ENCODE measurements around the gene ZEB1. TPM values are rescaled to one million over a fixed set of nuclear protein-coding genes. Genes with fewer than 3 reads are reported as not detected.

Gene ZEB1
- polyA plus RNA-seq, 1 donor from 2014 or later, result 18.0 TPM

DNA sequence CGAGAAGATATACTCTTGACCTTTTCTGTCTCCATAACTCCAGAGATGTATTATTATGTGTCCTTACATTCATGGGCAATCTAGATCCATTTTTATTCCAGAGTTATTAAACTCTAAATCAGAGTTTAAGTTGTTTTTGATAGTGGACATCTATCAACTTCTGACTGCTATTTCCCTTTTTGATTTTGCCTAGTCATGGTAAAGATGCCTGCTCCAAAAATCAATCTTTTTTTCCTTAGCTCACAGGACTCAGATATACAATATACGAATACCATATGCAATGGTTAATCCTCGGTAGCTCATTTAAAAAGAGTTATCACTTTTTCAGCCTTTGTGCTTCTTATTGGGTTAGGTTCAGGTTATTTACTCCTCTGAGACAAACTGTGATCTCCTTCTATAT, 15.8 kb upstream of the ZEB1 start:
- H3K79me2 ChIP-seq (replicated peaks; ENCODE audit: insufficient read depth, low read length), result no peaks in the 10 kb centered on the region
- H3K27ac ChIP-seq (ENCODE audit: low read length), result no peak overlapping the region
- H3K36me3 ChIP-seq (ENCODE audit: insufficient read depth, low read length), result no peaks in the 10 kb centered on the region
- H3K4me3 ChIP-seq (ENCODE audit: low read length), result no peak overlapping the region
- H3K9me3 ChIP-seq (ENCODE audit: low read length), result no peaks in the 10 kb centered on the region
- H4K20me1 ChIP-seq (ENCODE audit: insufficient read depth), result no peaks in the 10 kb centered on the region
- no peaks in the 10 kb centered on the region for H3K9me2 ChIP-seq (ENCODE audit: insufficient read depth, low read length)
- TF ChIP-seq, protein P1, sequence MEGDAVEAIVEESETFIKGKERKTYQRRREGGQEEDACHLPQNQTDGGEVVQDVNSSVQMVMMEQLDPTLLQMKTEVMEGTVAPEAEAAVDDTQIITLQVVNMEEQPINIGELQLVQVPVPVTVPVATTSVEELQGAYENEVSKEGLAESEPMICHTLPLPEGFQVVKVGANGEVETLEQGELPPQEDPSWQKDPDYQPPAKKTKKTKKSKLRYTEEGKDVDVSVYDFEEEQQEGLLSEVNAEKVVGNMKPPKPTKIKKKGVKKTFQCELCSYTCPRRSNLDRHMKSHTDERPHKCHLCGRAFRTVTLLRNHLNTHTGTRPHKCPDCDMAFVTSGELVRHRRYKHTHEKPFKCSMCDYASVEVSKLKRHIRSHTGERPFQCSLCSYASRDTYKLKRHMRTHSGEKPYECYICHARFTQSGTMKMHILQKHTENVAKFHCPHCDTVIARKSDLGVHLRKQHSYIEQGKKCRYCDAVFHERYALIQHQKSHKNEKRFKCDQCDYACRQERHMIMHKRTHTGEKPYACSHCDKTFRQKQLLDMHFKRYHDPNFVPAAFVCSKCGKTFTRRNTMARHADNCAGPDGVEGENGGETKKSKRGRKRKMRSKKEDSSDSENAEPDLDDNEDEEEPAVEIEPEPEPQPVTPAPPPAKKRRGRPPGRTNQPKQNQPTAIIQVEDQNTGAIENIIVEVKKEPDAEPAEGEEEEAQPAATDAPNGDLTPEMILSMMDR (IDR thresholded peaks at IDR 0.05; ENCODE audit: poor library complexity, severe bottlenecking), result no peak
- H3K9ac ChIP-seq (ENCODE audit: low read length), result no peak overlapping the region
- H2AFZ ChIP-seq (ENCODE audit: low read depth, low read length), result no peak overlapping the region
- no peaks in the 10 kb centered on the region for H3F3A ChIP-seq (ENCODE audit: insufficient read depth, low read length, poor library complexity, severe bottlenecking)
- no peak overlapping the region for H3K4me2 ChIP-seq (ENCODE audit: low read length)
- no peaks in the 10 kb centered on the region for H3K27me3 ChIP-seq (ENCODE audit: insufficient read depth, low read depth, low read length)

DNA sequence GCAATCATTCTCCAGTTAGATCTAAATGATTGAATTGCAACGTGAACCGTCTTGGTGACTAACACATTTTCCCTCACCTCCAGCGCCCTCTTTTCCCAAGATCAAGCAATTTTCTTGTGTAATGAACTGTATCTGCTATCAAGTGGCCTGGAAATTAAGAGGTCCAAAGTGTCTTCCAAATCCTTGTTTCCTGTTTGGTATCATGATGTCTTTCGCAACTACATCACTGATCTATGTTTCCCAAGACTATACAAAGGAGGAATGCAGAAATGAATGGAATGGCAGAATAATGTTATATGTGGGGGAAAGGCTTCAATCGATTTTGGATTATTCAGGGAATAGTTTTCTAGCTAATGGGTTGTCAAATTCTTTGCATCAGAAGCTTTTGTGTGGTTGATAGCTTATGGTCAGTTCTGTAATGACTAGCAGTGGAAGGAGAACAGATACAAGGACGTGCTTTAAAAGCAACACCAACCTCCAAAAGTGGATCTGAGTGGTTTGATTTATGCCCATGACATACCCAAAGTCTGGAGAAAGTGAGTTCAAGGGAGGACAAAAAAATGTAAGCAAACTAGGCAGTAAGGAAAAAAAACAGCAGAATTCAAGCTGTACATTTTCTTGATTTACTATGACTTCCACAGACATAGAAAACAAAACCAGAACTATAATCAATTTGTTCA, 14.6 kb upstream of the ZEB1 start:
- Histone ChIP-seq H3K4me2 (ENCODE audit: low read length) (no peak overlapping the region), H2AFZ (ENCODE audit: low read depth, low read length) (no peak overlapping the region), H3K9me3 (ENCODE audit: low read length) (no peaks in the 10 kb centered on the region), H3K4me3 (ENCODE audit: low read length) (no peak overlapping the region), H3K36me3 (ENCODE audit: insufficient read depth, low read length) (no peaks in the 10 kb centered on the region), H3K79me2 (replicated peaks; ENCODE audit: insufficient read depth, low read length) (no peaks in the 10 kb centered on the region), H3K27me3 (ENCODE audit: insufficient read depth, low read depth, low read length) (no peaks in the 10 kb centered on the region), H3K27ac (ENCODE audit: low read length) (no peak overlapping the region), H3F3A (ENCODE audit: insufficient read depth, low read length, poor library complexity, severe bottlenecking) (no peaks in the 10 kb centered on the region), H4K20me1 (ENCODE audit: insufficient read depth) (no peaks in the 10 kb centered on the region), H3K9ac (ENCODE audit: low read length) (no peak overlapping the region), H3K9me2 (ENCODE audit: insufficient read depth, low read length) (no peaks in the 10 kb centered on the region)
- TF ChIP-seq SMC3 (conservative IDR thresholded peaks at IDR 0.05; ENCODE audit: poor library complexity), result no peak
- no peak for TF ChIP-seq POLR2AphosphoS5 (IDR thresholded peaks at IDR 0.05)
- TF ChIP-seq RAD21 (conservative IDR thresholded peaks at IDR 0.05), result no peak
- no peak for TF ChIP-seq EP300 (conservative IDR thresholded peaks at IDR 0.05; ENCODE audit: poor library complexity, severe bottlenecking)
- TF ChIP-seq MXI1 (conservative IDR thresholded peaks at IDR 0.05; ENCODE audit: poor library complexity, severe bottlenecking), result no peak
- TF ChIP-seq, protein P2, sequence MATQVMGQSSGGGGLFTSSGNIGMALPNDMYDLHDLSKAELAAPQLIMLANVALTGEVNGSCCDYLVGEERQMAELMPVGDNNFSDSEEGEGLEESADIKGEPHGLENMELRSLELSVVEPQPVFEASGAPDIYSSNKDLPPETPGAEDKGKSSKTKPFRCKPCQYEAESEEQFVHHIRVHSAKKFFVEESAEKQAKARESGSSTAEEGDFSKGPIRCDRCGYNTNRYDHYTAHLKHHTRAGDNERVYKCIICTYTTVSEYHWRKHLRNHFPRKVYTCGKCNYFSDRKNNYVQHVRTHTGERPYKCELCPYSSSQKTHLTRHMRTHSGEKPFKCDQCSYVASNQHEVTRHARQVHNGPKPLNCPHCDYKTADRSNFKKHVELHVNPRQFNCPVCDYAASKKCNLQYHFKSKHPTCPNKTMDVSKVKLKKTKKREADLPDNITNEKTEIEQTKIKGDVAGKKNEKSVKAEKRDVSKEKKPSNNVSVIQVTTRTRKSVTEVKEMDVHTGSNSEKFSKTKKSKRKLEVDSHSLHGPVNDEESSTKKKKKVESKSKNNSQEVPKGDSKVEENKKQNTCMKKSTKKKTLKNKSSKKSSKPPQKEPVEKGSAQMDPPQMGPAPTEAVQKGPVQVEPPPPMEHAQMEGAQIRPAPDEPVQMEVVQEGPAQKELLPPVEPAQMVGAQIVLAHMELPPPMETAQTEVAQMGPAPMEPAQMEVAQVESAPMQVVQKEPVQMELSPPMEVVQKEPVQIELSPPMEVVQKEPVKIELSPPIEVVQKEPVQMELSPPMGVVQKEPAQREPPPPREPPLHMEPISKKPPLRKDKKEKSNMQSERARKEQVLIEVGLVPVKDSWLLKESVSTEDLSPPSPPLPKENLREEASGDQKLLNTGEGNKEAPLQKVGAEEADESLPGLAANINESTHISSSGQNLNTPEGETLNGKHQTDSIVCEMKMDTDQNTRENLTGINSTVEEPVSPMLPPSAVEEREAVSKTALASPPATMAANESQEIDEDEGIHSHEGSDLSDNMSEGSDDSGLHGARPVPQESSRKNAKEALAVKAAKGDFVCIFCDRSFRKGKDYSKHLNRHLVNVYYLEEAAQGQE (IDR thresholded peaks at IDR 0.05; ENCODE audit: borderline replicate concordance), result no peak

DNA sequence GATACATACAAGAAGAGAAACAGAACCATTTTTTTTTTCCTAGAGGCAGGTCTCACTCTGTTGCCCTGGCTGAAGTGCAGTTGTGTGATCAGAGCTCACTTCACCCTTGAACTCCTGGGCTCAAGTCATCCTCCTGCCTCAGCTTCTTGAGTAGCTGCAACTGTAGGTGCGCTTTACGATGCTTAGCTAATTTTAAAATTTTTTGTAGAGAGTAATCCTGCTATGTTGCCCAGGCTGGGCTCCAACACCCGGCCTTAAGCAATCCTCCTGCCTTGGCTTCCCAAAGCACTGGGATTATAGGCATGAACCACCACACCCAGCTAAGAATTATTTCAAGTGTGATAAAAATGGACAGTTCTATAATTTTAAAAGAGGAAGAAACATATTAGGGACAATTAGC, 5.6 kb upstream of the ZEB1 start:
- peaks cover 4% of the 10 kb centered on the region for H3K79me2 ChIP-seq (replicated peaks; ENCODE audit: insufficient read depth, low read length)
- H3K27me3 ChIP-seq (ENCODE audit: insufficient read depth, low read depth, low read length), result no peaks in the 10 kb centered on the region
- no peaks in the 10 kb centered on the region for H4K20me1 ChIP-seq (ENCODE audit: insufficient read depth)
- no peaks in the 10 kb centered on the region for H3K9me3 ChIP-seq (ENCODE audit: low read length)
- no peaks in the 10 kb centered on the region for H3K9me2 ChIP-seq (ENCODE audit: insufficient read depth, low read length)
- no peak overlapping the region for H3K4me3 ChIP-seq (ENCODE audit: low read length)
- H3F3A ChIP-seq (ENCODE audit: insufficient read depth, low read length, poor library complexity, severe bottlenecking), result no peaks in the 10 kb centered on the region
- H3K9ac ChIP-seq (ENCODE audit: low read length), result no peak overlapping the region
- no peak overlapping the region for H3K4me2 ChIP-seq (ENCODE audit: low read length)
- no peak overlapping the region for H3K27ac ChIP-seq (ENCODE audit: low read length)
- H3K36me3 ChIP-seq (ENCODE audit: insufficient read depth, low read length), result no peaks in the 10 kb centered on the region
- H2AFZ ChIP-seq (ENCODE audit: low read depth, low read length), result no peak overlapping the region
- TF ChIP-seq, protein P2 (IDR thresholded peaks at IDR 0.05; ENCODE audit: borderline replicate concordance), result no peak
- TF ChIP-seq MXI1 (conservative IDR thresholded peaks at IDR 0.05; ENCODE audit: poor library complexity, severe bottlenecking), result no peak
- TF ChIP-seq EP300 (conservative IDR thresholded peaks at IDR 0.05; ENCODE audit: poor library complexity, severe bottlenecking), result no peak
- no peak for TF ChIP-seq SMC3 (conservative IDR thresholded peaks at IDR 0.05; ENCODE audit: poor library complexity)
- no peak for TF ChIP-seq RAD21 (conservative IDR thresholded peaks at IDR 0.05)
- TF ChIP-seq TAF1 (IDR thresholded peaks at IDR 0.05; ENCODE audit: low read depth), result no peak
- TF ChIP-seq, protein P1 (IDR thresholded peaks at IDR 0.05; ENCODE audit: poor library complexity, severe bottlenecking), result no peak
- no peak for TF ChIP-seq POLR2AphosphoS5 (IDR thresholded peaks at IDR 0.05)

Data from neural cell (in vitro differentiated cells).